Mucosa of descending colon (tissue), 3 donors: ENCODE measurements around the gene AGAP1. TPM values are rescaled to one million over a fixed set of nuclear protein-coding genes. Genes with fewer than 3 reads are reported as not detected.

ENCODE experiments used
- ATAC-seq: fragments of 200-7000 bp; cut with Tn5 transposase; one replicate; pipeline ENCODE4 v1.9.1; 2020; ENCODE audit warnings: mild to moderate bottlenecking, moderate library complexity
- DNase-seq, 3 donors: peaks; one replicate each; pipeline ENCODE4 v3.0.0-alpha.2; 2020
- H3K36me3 ChIP-seq: fragments of 200-600 bp; one replicate; pipeline ENCODE4 v1.8.0; 2021; ENCODE audit warnings: low read depth, mild to moderate bottlenecking
- H3K4me1 ChIP-seq: fragments of 200-600 bp; one replicate; pipeline ENCODE4 v1.8.0; 2021; ENCODE audit warnings: low read depth, mild to moderate bottlenecking
- H3K4me3 ChIP-seq: fragments of 200-600 bp; one replicate; pipeline ENCODE4 v1.8.0; 2021; ENCODE audit warnings: mild to moderate bottlenecking
- H3K9me3 ChIP-seq: fragments of 200-600 bp; one replicate; pipeline ENCODE4 v1.8.0; 2021; ENCODE audit warnings: mild to moderate bottlenecking
- intact Hi-C, 2 donors: fragments of 100-400 bp; cut with DNase I in 1 of 2; cut with micrococcal nuclease in 1 of 2; formaldehyde crosslinking; loops; one replicate each; pipeline versions ENCODE4 v1.11.0 to v1.11.1; 2022; cut with DNase I, micrococcal nuclease
- total RNA-seq, 3 donors: library from RNA; stranded (reverse); fragmentation: NEBNext Ultra II Directional in 2 of 3; extraction: Animal tissue kit (Norgen Biotek cat#: 25700) in 2 of 3; gene quantifications; one replicate each; pipeline versions ENCODE4 v1.2.1 to v1.2.4, GENCODE V29; 2021 to 2023
- TF ChIP-seq, protein P1 (sequence below): fragments of 200-600 bp; IDR thresholded peaks from one replicate; pipeline ENCODE4 v1.8.0; 2022; ENCODE audit warnings: antibody characterized with exemption, mild to moderate bottlenecking
- donor health status: DM: no; HTN: no; CAD: no; lungs with moderate emphysema.
- donor health status: DM: no; HTN: no; CAD: no.
- donor health status: DM: no; HTN: yes; CAD: no.

The AGAP1 gene
- total RNA-seq, 3 donors from 2014 or later = 68.1 to 112 (median 88.9) TPM

DNA sequence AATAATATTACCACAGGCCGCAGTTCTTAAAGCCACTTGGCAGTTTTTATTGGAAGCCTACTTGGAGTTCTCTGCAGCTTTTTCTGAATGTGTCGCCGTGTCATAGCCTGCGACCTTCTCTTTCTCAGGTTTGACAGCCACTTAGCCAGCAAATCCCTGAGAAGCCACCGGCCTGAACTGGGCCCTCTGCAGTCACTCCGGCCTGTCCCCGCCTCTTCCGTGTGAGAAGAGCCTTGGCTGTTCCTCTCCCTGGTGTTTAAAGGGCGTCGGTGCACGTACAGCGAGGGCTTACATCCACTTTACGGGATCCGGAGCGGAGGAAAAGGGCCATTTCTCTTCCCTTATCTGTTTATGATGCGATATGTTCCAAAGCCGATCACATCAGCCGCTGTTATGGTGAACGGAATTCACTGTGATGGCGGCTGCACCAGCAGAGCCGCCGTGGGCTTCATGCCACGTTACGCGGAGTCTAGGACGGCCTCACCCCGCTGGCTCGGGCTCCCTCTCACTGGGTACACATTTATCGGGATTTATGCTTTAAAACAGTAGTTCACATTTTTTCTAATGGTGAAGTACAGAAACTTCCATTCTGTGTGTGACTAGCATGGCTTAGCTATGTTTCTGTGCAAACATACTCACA, 607.6 kb downstream of the AGAP1 start:
- Histone ChIP-seq H3K9me3 (no peaks in the 10 kb centered on the region), H3K4me1 (no peaks in the 10 kb centered on the region), H3K4me3 (no peak overlapping the region), H3K36me3 (no peaks in the 10 kb centered on the region)
- TF ChIP-seq, protein P1, sequence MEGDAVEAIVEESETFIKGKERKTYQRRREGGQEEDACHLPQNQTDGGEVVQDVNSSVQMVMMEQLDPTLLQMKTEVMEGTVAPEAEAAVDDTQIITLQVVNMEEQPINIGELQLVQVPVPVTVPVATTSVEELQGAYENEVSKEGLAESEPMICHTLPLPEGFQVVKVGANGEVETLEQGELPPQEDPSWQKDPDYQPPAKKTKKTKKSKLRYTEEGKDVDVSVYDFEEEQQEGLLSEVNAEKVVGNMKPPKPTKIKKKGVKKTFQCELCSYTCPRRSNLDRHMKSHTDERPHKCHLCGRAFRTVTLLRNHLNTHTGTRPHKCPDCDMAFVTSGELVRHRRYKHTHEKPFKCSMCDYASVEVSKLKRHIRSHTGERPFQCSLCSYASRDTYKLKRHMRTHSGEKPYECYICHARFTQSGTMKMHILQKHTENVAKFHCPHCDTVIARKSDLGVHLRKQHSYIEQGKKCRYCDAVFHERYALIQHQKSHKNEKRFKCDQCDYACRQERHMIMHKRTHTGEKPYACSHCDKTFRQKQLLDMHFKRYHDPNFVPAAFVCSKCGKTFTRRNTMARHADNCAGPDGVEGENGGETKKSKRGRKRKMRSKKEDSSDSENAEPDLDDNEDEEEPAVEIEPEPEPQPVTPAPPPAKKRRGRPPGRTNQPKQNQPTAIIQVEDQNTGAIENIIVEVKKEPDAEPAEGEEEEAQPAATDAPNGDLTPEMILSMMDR = no peak
- DNase-seq (no peak), ATAC-seq (no peak)
- intact Hi-C loops = no loop called here

DNA sequence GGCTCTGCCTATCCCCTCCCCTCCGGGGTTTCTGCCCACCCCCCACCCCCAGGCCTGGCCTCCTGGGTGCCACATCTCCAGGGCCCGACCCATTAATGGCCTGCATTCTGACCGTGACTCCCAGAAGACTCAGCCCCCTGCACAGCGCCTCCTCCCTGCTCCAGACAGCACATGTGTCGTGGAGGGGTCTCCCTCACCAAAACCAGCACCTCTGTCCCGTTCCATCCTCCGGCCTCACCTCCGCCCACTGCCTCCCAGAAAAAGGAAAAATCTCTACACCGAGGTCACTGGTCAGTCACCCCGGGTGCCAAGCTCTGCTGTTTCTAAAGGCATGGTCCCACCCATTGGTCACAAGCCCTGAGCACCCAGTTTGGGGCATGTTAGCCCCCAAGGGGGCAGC, 609.1 kb downstream of the AGAP1 start:
- DNase-seq = no peak
- ATAC-seq = no peak

DNA sequence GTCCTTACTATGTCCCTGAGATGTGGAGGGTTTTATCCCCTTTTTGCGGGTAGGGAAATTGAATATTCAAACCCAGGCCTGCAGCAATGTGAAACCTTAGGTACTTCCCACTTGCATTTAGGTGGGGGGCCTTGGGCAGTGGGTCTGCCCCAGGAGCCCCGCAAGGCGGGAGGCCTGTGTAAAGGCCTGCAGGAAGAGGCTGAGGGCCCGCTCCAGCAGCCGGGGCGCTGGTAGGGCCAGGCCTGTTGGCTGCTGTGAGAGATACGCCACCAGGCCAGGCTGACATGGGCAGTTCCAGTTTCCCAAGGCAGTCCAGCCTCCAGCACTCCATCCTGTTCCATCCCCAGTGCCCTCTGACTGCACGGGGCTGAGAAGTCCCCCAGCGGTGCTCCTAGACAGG, 610.1 kb downstream of the AGAP1 start:
- DNase-seq = no peak
- intact Hi-C loops = no loop called here
- no peak overlapping the region for H3K4me3 ChIP-seq

More for the DNA sequence above, 609.1 kb downstream of the AGAP1 start:
- H3K4me1 ChIP-seq = no peaks in the 10 kb centered on the region
- no peak overlapping the region for H3K4me3 ChIP-seq
- intact Hi-C loops = no loop called here
- H3K36me3 ChIP-seq = no peaks in the 10 kb centered on the region
- TF ChIP-seq, protein P1 = no peak
- no peaks in the 10 kb centered on the region for H3K9me3 ChIP-seq

DNA sequence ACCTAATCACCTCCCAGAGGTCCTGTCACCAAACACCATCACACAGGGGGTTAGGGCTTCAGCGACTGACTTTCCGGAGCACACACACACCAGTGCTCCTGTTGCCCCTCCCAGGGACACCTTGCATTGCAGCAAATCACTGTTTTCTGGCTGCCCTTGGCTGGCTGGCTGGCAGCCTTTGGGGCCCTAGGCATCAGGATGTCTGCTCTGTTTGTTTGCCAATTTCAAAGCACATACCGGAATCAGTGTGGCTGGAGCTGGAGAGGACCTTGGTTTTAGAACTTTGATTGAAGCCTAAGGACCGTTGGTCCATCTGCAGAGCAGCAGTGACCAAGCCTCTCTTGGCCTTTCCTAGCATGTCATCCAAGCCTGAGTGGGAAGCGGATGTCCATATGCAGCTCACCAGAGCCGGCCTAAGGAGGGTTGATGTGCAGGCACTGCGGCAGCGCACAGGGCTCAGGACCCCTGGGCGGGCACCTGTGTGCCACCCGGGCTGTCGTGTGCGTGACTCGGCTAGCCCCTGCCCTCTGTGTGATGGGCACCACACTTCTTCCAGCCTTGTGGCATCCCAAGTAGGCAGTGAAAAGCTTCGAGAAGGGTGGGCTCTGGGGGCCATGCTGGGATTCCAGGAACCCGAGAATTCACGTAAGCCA, 612.2 kb downstream of the AGAP1 start:
- no peak overlapping the region for H3K4me3 ChIP-seq
- intact Hi-C loops = no loop called here
- no peaks in the 10 kb centered on the region for H3K9me3 ChIP-seq
- no peaks in the 10 kb centered on the region for H3K4me1 ChIP-seq
- TF ChIP-seq, protein P1 = no peak
- no peak for DNase-seq
- no peaks in the 10 kb centered on the region for H3K36me3 ChIP-seq
- no peak for ATAC-seq

More for the DNA sequence above, 610.1 kb downstream of the AGAP1 start:
- TF ChIP-seq, protein P1 = no peak
- no peaks in the 10 kb centered on the region for H3K4me1 ChIP-seq
- H3K9me3 ChIP-seq = no peaks in the 10 kb centered on the region
- no peak for ATAC-seq
- no peaks in the 10 kb centered on the region for H3K36me3 ChIP-seq

DNA sequence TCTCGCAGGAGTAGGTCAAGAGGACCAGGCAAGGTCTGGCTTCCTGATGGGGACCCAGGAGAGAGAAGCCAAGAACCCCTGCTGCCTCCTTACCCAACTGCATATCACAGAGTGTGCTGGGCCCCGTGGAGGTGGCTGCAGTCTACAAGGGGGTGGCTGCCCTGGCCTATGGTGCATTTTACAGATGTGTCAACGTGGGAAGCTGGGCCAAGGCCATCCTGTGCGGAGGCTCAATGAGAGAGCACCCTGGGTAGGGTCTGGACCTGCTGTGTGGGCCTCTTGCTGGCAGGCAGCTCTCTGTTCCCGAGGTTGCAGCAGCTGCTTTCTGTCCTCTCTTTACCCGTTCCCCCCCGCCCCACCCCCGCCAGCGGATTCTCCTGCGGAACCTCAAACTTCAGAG, 612.9 kb downstream of the AGAP1 start:
- no peaks in the 10 kb centered on the region for H3K36me3 ChIP-seq
- ATAC-seq (no peak), DNase-seq (no peak)
- H3K4me1 ChIP-seq = no peaks in the 10 kb centered on the region
- H3K9me3 ChIP-seq = no peaks in the 10 kb centered on the region
- TF ChIP-seq, protein P1 = no peak
- intact Hi-C loops = no loop called here
- no peak overlapping the region for H3K4me3 ChIP-seq
